Non-pigmented ciliary epithelial cell (primary cell): Measurements from ENCODE around the gene RARB.

Experiments
- DNase-seq: peaks from one replicate; pipeline ENCODE4 v3.0.0-alpha.2; 2010; ENCODE audit warnings: low read depth

Gene RARB

GRCh38 chr3:25427942-25428788 is at the start of gene RARB:
RARB (plus strand) TSS chr3:25428263; CDS start chr3:25428732, 469 bp downstream.
- peak; percentile 96 for DNase-seq

GRCh38 chr3:25378786-25379311 is 49.2 kb upstream of the RARB start:
- DNase-seq = no peak

GRCh38 chr3:25380222-25380739 is 47.8 kb upstream of the RARB start:
- no peak for DNase-seq

GRCh38 chr3:25381083-25381482 is 47.0 kb upstream of the RARB start:
- no peak for DNase-seq

GRCh38 chr3:25384471-25384870 is 43.6 kb upstream of the RARB start:
- DNase-seq = no peak

- no peak for DNase-seq
Observed at GRCh38 chr3:25385807-25386460, 42.1 kb upstream of the RARB start.

GRCh38 chr3:25386686-25387255 is 41.3 kb upstream of the RARB start:
- DNase-seq = no peak

- DNase-seq = no peak
Observed at GRCh38 chr3:25390605-25391004, 37.5 kb upstream of the RARB start.

GRCh38 chr3:25396251-25396650 is 31.8 kb upstream of the RARB start:
- DNase-seq = no peak

- DNase-seq = no peak
Observed at GRCh38 chr3:25396686-25397085, 31.4 kb upstream of the RARB start.

GRCh38 chr3:25397150-25397549 is 30.9 kb upstream of the RARB start:
- no peak for DNase-seq

GRCh38 chr3:25400587-25400986 is 27.5 kb upstream of the RARB start:
- DNase-seq = no peak

GRCh38 chr3:25403968-25404367 is 24.1 kb upstream of the RARB start:
- no peak for DNase-seq

- DNase-seq = no peak
Observed at GRCh38 chr3:25404569-25404968, 23.5 kb upstream of the RARB start.

GRCh38 chr3:25405335-25405734 is 22.7 kb upstream of the RARB start:
- DNase-seq = no peak

- no peak for DNase-seq
Observed at GRCh38 chr3:25410703-25411102, 17.4 kb upstream of the RARB start.

- no peak for DNase-seq
Observed at GRCh38 chr3:25412269-25412668, 15.8 kb upstream of the RARB start.

GRCh38 chr3:25416176-25416575 is 11.9 kb upstream of the RARB start:
- DNase-seq = no peak

- no peak for DNase-seq
Observed at GRCh38 chr3:25418596-25418995, 9.5 kb upstream of the RARB start.

GRCh38 chr3:25419251-25419650 is 8.8 kb upstream of the RARB start:
- DNase-seq = no peak

GRCh38 chr3:25420147-25420546 is 7.9 kb upstream of the RARB start:
- DNase-seq = no peak

GRCh38 chr3:25420885-25421284 is 7.2 kb upstream of the RARB start:
- no peak for DNase-seq

- no peak for DNase-seq
Observed at GRCh38 chr3:25421747-25422146, 6.3 kb upstream of the RARB start.
